ENCODE data around the gene SHISA5.

Gene SHISA5

GRCh38 chr3:48426401-48426909 is 77.5 kb downstream of the SHISA5 start:
- Histone ChIP-seq H3K4me2 (ENCODE audit: insufficient read depth, low read length) (no peak overlapping the region), H3K9ac (ENCODE audit: low read depth, low read length) (no peak overlapping the region), H3K36me3 (ENCODE audit: insufficient read depth, low read length) (no peaks in the 10 kb centered on the region), H4K20me1 (ENCODE audit: insufficient read depth, low read length) (peaks cover 7% of the 10 kb centered on the region), H3K4me3 (ENCODE audit: low read depth in 1 of 2, low read length in 2 of 2) (no peak overlapping the region), H3K9me3 (ENCODE audit: insufficient read depth, low read length, severe bottlenecking) (no peaks in the 10 kb centered on the region), H2AFZ (ENCODE audit: low read depth, low read length) (no peak overlapping the region), H3K27me3 (ENCODE audit: insufficient read depth, low read length, poor library complexity) (peaks cover 19% of the 10 kb centered on the region), H3K4me1 (ENCODE audit: insufficient read depth, low read length) (peaks cover 26% of the 10 kb centered on the region), H3K27ac (ENCODE audit: low read length) (no peak overlapping the region), H3K79me2 (ENCODE audit: insufficient read depth, low read length) (no peaks in the 10 kb centered on the region)
- ATAC-seq (ENCODE audit: insufficient read depth, low read depth) (no peak), DNase-seq (no peak)
- TF ChIP-seq EZH2 (IDR thresholded peaks at IDR 0.05; ENCODE audit: borderline replicate concordance, low read depth, low read length, severe bottlenecking) (no peak), CTCF (IDR thresholded peaks at IDR 0.05; ENCODE audit: borderline replicate concordance, extremely low read depth, low read length, poor library complexity, severe bottlenecking) (no peak)

GRCh38 chr3:48425281-48425812 is 78.6 kb downstream of the SHISA5 start:
- Histone ChIP-seq H3K79me2 (ENCODE audit: insufficient read depth, low read length) (no peaks in the 10 kb centered on the region), H3K27ac (ENCODE audit: low read length) (no peak overlapping the region), H3K4me1 (ENCODE audit: insufficient read depth, low read length) (peaks cover 26% of the 10 kb centered on the region), H4K20me1 (ENCODE audit: insufficient read depth, low read length) (peaks cover 7% of the 10 kb centered on the region), H3K9me3 (ENCODE audit: insufficient read depth, low read length, severe bottlenecking) (no peaks in the 10 kb centered on the region), H3K4me2 (ENCODE audit: insufficient read depth, low read length) (no peak overlapping the region), H3K36me3 (ENCODE audit: insufficient read depth, low read length) (no peaks in the 10 kb centered on the region), H3K9ac (ENCODE audit: low read depth, low read length) (no peak overlapping the region), H3K4me3 (ENCODE audit: low read depth in 1 of 2, low read length in 2 of 2) (no peak overlapping the region), H3K27me3 (ENCODE audit: insufficient read depth, low read length, poor library complexity) (peaks cover 19% of the 10 kb centered on the region), H2AFZ (ENCODE audit: low read depth, low read length) (no peak overlapping the region)
- DNase-seq: no peak
- TF ChIP-seq EZH2 (IDR thresholded peaks at IDR 0.05; ENCODE audit: borderline replicate concordance, low read depth, low read length, severe bottlenecking) (no peak), CTCF (IDR thresholded peaks at IDR 0.05; ENCODE audit: borderline replicate concordance, extremely low read depth, low read length, poor library complexity, severe bottlenecking) (no peak)
- ATAC-seq (ENCODE audit: insufficient read depth, low read depth): no peak

GRCh38 chr3:48423883-48424695 is 79.9 kb downstream of the SHISA5 start:
- Histone ChIP-seq H3K36me3 (ENCODE audit: insufficient read depth, low read length) (no peaks in the 10 kb centered on the region), H4K20me1 (ENCODE audit: insufficient read depth, low read length) (peaks cover 7% of the 10 kb centered on the region)

More at GRCh38 chr3:48423883-48424695, 79.9 kb downstream of the SHISA5 start:
- no peak for ATAC-seq (ENCODE audit: insufficient read depth, low read depth)
- Histone ChIP-seq H2AFZ (ENCODE audit: low read depth, low read length) (no peak overlapping the region), H3K27ac (ENCODE audit: low read length) (no peak overlapping the region), H3K4me2 (ENCODE audit: insufficient read depth, low read length) (no peak overlapping the region), H3K79me2 (ENCODE audit: insufficient read depth, low read length) (no peaks in the 10 kb centered on the region), H3K4me3 (ENCODE audit: low read depth in 1 of 2, low read length in 2 of 2) (no peak overlapping the region), H3K27me3 (ENCODE audit: insufficient read depth, low read length, poor library complexity) (peaks cover 17% of the 10 kb centered on the region), H3K9ac (ENCODE audit: low read depth, low read length) (no peak overlapping the region), H3K4me1 (ENCODE audit: insufficient read depth, low read length) (peaks cover 17% of the 10 kb centered on the region), H3K9me3 (ENCODE audit: insufficient read depth, low read length, severe bottlenecking) (no peaks in the 10 kb centered on the region)
- no peak for DNase-seq
- TF ChIP-seq EZH2 (IDR thresholded peaks at IDR 0.05; ENCODE audit: borderline replicate concordance, low read depth, low read length, severe bottlenecking) (no peak), CTCF (IDR thresholded peaks at IDR 0.05; ENCODE audit: borderline replicate concordance, extremely low read depth, low read length, poor library complexity, severe bottlenecking) (no peak)
